ENCODE results near the gene TLE4. TPM values are rescaled to one million over a fixed set of nuclear protein-coding genes. Genes with fewer than 3 reads are reported as not detected.

TLE4 gene
- polyA plus RNA-seq, 1 of the 3 experiments (the other 2 are of a cell fraction), result 40.4 TPM

DNA sequence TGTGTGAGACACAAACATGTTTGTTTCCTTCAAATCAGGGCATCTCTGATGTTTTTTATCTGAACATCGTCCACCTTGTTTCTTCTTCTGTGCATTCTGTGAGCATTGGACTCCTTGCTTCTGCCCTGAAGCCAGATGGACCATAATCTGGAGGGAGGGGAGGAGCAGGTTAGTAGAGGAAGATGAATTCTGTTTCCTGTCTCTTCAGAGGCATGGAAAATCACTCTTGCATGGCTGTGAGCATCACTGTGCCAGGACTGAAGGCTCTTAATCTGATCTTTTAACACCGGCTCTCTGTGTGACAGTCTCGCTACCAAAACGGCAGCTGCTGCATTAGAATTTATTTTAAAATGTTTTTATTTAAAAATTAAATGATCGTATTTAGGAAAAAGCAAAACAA is 43.3 kb downstream of the TLE4 start:
- ChIA-PET CTCF (interaction anchor here (1.8 kb wide), 1 partner anchor 41 kb away, joined by 4 read pairs; no protein-coding TSS in a partner anchor), POLR2A (no interaction called here)
- peaks cover 37 to 49% of the 10 kb centered on the region in 2 experiments for H3K4me1 ChIP-seq (ENCODE audit: control insufficient read depth in 1 of 2, insufficient read depth in 2 of 2, low read depth in 1 of 2, low read length in 1 of 2)
- no peaks in the 10 kb centered on the region for H3K9me3 ChIP-seq
- peaks cover 32 to 40% of the 10 kb centered on the region in 2 experiments for H3K36me3 ChIP-seq (replicated peaks in 1 of 2; ENCODE audit: control insufficient read depth in 1 of 2, insufficient read depth in 2 of 2, low read length in 1 of 2)
- H2AFZ ChIP-seq (ENCODE audit: low read depth), result no peak overlapping the region
- peaks cover 31% of the 10 kb centered on the region for H3F3A ChIP-seq (replicated peaks; ENCODE audit: insufficient read depth)
- no peaks in the 10 kb centered on the region for H3K9me2 ChIP-seq
- no peak overlapping the region for H3K4me2 ChIP-seq
- DNase-seq, result peak; percentile 49
- H3K79me2 ChIP-seq (ENCODE audit: insufficient read depth), result peaks cover 97% of the 10 kb centered on the region
- 82% methylated on average over 5 of the region's 5 CpGs for WGBS (ENCODE audit: low lambda C conversion rate)
- H3K4me3 ChIP-seq (ENCODE audit: low read depth in 2 of 2, low read length in 1 of 2), result no peak overlapping the region
- H4K20me1 ChIP-seq (ENCODE audit: insufficient read depth), result peaks cover 63% of the 10 kb centered on the region
- H3K27me3 ChIP-seq (ENCODE audit: insufficient read depth), result no peaks in the 10 kb centered on the region
- H3K9ac ChIP-seq, result no peak overlapping the region
- peak overlapping the region in 1 of 2 experiments; percentile 86; a peak in 2 of 4 replicates for H3K27ac ChIP-seq (ENCODE audit: low read depth in 2 of 2, low read length in 1 of 2)
- TF ChIP-seq CHD2 (IDR thresholded peaks at IDR 0.05; ENCODE audit: low read length, partially characterized antibody) (no peak), POLR2AphosphoS5 (IDR thresholded peaks at IDR 0.05; ENCODE audit: low read depth, low read length) (no peak), TEAD4 (IDR thresholded peaks at IDR 0.05; ENCODE audit: borderline replicate concordance, insufficient read depth) (no peak), MEF2A (IDR thresholded peaks at IDR 0.05; ENCODE audit: borderline replicate concordance, low read depth) (no peak), SMC3 (IDR thresholded peaks at IDR 0.05; ENCODE audit: low read depth, low read length) (no peak), FOXM1 (IDR thresholded peaks at IDR 0.05; ENCODE audit: low read depth) (no peak), TCF12 (IDR thresholded peaks at IDR 0.05) (no peak), RCOR1 (IDR thresholded peaks at IDR 0.05; ENCODE audit: low read length) (peak; percentile 51; the same call in 1 of the 2 replicates), NRF1 (IDR thresholded peaks at IDR 0.05; ENCODE audit: low read depth, low read length) (no peak), EP300 (IDR thresholded peaks at IDR 0.05; ENCODE audit: borderline replicate concordance in 1 of 2, low read depth in 1 of 2, low read length in 1 of 2) (peak in 1 of 2 experiments; percentile 60; a peak in 1 of 4 replicates), EZH2phosphoT487 (IDR thresholded peaks at IDR 0.05; ENCODE audit: borderline replicate concordance, low read depth) (no peak), USF2 (IDR thresholded peaks at IDR 0.05; ENCODE audit: borderline replicate concordance, low read depth, low read length) (no peak), ELF1 (IDR thresholded peaks at IDR 0.05) (no peak), RXRA (IDR thresholded peaks at IDR 0.05; ENCODE audit: borderline replicate concordance, low read depth) (no peak), RFX5 (IDR thresholded peaks at IDR 0.05; ENCODE audit: low read length) (no peak), FOSL2 (IDR thresholded peaks at IDR 0.05; ENCODE audit: borderline replicate concordance, low read depth) (no peak), USF1 (IDR thresholded peaks at IDR 0.05; ENCODE audit: borderline replicate concordance, low read depth) (no peak), SIN3A (IDR thresholded peaks at IDR 0.05; ENCODE audit: borderline replicate concordance, low read depth, low read length) (no peak), FOXJ3 (CRISPR knock-in tag; IDR thresholded peaks at IDR 0.05) (0 out of 2 replicates have a peak, but pooled peaks have one; percentile 44), CTCF (IDR thresholded peaks at IDR 0.05) (no peak), GATA2 (CRISPR knock-in tag; IDR thresholded peaks at IDR 0.05) (peak; percentile 65), YY1 (IDR thresholded peaks at IDR 0.05; ENCODE audit: low read depth) (no peak), TAF1 (IDR thresholded peaks at IDR 0.05; ENCODE audit: borderline replicate concordance, low read depth, low read length) (no peak), JUND (IDR thresholded peaks at IDR 0.05) (no peak), MXI1 (IDR thresholded peaks at IDR 0.05; ENCODE audit: low read depth, low read length) (peak; percentile 84; the same call in 1 of the 2 replicates), GABPA (IDR thresholded peaks at IDR 0.05; ENCODE audit: low read depth) (no peak)
- TF ChIP-seq, protein P1, sequence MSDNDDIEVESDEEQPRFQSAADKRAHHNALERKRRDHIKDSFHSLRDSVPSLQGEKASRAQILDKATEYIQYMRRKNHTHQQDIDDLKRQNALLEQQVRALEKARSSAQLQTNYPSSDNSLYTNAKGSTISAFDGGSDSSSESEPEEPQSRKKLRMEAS (IDR thresholded peaks at IDR 0.05; ENCODE audit: low read depth), result no peak
- TF ChIP-seq, protein P2, sequence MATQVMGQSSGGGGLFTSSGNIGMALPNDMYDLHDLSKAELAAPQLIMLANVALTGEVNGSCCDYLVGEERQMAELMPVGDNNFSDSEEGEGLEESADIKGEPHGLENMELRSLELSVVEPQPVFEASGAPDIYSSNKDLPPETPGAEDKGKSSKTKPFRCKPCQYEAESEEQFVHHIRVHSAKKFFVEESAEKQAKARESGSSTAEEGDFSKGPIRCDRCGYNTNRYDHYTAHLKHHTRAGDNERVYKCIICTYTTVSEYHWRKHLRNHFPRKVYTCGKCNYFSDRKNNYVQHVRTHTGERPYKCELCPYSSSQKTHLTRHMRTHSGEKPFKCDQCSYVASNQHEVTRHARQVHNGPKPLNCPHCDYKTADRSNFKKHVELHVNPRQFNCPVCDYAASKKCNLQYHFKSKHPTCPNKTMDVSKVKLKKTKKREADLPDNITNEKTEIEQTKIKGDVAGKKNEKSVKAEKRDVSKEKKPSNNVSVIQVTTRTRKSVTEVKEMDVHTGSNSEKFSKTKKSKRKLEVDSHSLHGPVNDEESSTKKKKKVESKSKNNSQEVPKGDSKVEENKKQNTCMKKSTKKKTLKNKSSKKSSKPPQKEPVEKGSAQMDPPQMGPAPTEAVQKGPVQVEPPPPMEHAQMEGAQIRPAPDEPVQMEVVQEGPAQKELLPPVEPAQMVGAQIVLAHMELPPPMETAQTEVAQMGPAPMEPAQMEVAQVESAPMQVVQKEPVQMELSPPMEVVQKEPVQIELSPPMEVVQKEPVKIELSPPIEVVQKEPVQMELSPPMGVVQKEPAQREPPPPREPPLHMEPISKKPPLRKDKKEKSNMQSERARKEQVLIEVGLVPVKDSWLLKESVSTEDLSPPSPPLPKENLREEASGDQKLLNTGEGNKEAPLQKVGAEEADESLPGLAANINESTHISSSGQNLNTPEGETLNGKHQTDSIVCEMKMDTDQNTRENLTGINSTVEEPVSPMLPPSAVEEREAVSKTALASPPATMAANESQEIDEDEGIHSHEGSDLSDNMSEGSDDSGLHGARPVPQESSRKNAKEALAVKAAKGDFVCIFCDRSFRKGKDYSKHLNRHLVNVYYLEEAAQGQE (IDR thresholded peaks at IDR 0.05; ENCODE audit: low read depth, low read length), result no peak

Measured in SK-N-SH (cell line).